Measurements from ENCODE around the gene SSBP3.

The SSBP3 gene

GRCh38 chr1:54329312-54330003 is 76.7 kb downstream of the SSBP3 start:
- DNase-seq (ENCODE audit: low read depth) = no peak

GRCh38 chr1:54328066-54328636 is 78.0 kb downstream of the SSBP3 start:
- no peak for DNase-seq (ENCODE audit: low read depth)

GRCh38 chr1:54327386-54328065 is 78.7 kb downstream of the SSBP3 start:
- no peak for DNase-seq (ENCODE audit: low read depth)

- no peak for DNase-seq (ENCODE audit: low read depth)
Measured at GRCh38 chr1:54326543-54327385, 79.4 kb downstream of the SSBP3 start.

GRCh38 chr1:54325703-54326461 is 80.3 kb downstream of the SSBP3 start:
- no peak for DNase-seq (ENCODE audit: low read depth)

GRCh38 chr1:54325284-54325683 is 80.9 kb downstream of the SSBP3 start:
- DNase-seq (ENCODE audit: low read depth) = no peak

GRCh38 chr1:54324251-54325140 is 81.7 kb downstream of the SSBP3 start:
- DNase-seq (ENCODE audit: low read depth) = no peak

- no peak for DNase-seq (ENCODE audit: low read depth)
Measured at GRCh38 chr1:54323921-54324250, 82.3 kb downstream of the SSBP3 start.

- no peak for DNase-seq (ENCODE audit: low read depth)
Measured at GRCh38 chr1:54323324-54323739, 82.9 kb downstream of the SSBP3 start.

GRCh38 chr1:54318246-54318814 is 87.9 kb downstream of the SSBP3 start:
- no peak for DNase-seq (ENCODE audit: low read depth)

- no peak for DNase-seq (ENCODE audit: low read depth)
Measured at GRCh38 chr1:54317084-54317483, 89.1 kb downstream of the SSBP3 start.

GRCh38 chr1:54315099-54315498 is 91.1 kb downstream of the SSBP3 start:
- DNase-seq (ENCODE audit: low read depth) = no peak

- DNase-seq (ENCODE audit: low read depth) = no peak
Measured at GRCh38 chr1:54314696-54315095, 91.5 kb downstream of the SSBP3 start.

GRCh38 chr1:54312796-54313316 is 93.3 kb downstream of the SSBP3 start:
- DNase-seq (ENCODE audit: low read depth) = peak; percentile 28

- no peak for DNase-seq (ENCODE audit: low read depth)
Measured at GRCh38 chr1:54311506-54311905, 94.7 kb downstream of the SSBP3 start.

GRCh38 chr1:54310439-54311328 is 95.5 kb downstream of the SSBP3 start:
- DNase-seq (ENCODE audit: low read depth) = no peak

- no peak for DNase-seq (ENCODE audit: low read depth)
Measured at GRCh38 chr1:54309631-54310366, 96.4 kb downstream of the SSBP3 start.

- DNase-seq (ENCODE audit: low read depth) = no peak
Measured at GRCh38 chr1:54307305-54307704, 98.9 kb downstream of the SSBP3 start.
